ENCODE measurements around the gene CHID1.

CHID1 gene

GRCh38 chr11:910589-911030 is at the start of gene CHID1:
Gene CHID1, minus strand, starts transcription at chr11:910810. Its CDS starts 5,994 bp downstream, at chr11:904816.
- in situ Hi-C loops (cut with HindIII; ENCODE audit: low sequenced_read_pairs) = loop anchor here (10.0 kb wide), 1 partner anchor 96 kb away; the partner anchor contains the start of gene PNPLA2

GRCh38 chr11:959608-960007 is 49.0 kb upstream of the CHID1 start:
- in situ Hi-C loops (cut with HindIII; ENCODE audit: low sequenced_read_pairs) = no loop called here

GRCh38 chr11:959027-959426 is 48.4 kb upstream of the CHID1 start:
- in situ Hi-C loops (cut with HindIII; ENCODE audit: low sequenced_read_pairs) = no loop called here

GRCh38 chr11:958101-958500 is 47.5 kb upstream of the CHID1 start:
- in situ Hi-C loops (cut with HindIII; ENCODE audit: low sequenced_read_pairs) = no loop called here

- in situ Hi-C loops (cut with HindIII; ENCODE audit: low sequenced_read_pairs) = no loop called here
These were observed 46.8 kb upstream of the CHID1 start for GRCh38 chr11:957212-957920.

- in situ Hi-C loops (cut with HindIII; ENCODE audit: low sequenced_read_pairs) = no loop called here
These were observed 44.8 kb upstream of the CHID1 start for GRCh38 chr11:955154-956063.

GRCh38 chr11:954392-955153 is 44.0 kb upstream of the CHID1 start:
- in situ Hi-C loops (cut with HindIII; ENCODE audit: low sequenced_read_pairs) = no loop called here

GRCh38 chr11:953512-953911 is 42.9 kb upstream of the CHID1 start:
- in situ Hi-C loops (cut with HindIII; ENCODE audit: low sequenced_read_pairs) = no loop called here

- in situ Hi-C loops (cut with HindIII; ENCODE audit: low sequenced_read_pairs) = no loop called here
These were observed 42.1 kb upstream of the CHID1 start for GRCh38 chr11:952406-953385.

- in situ Hi-C loops (cut with HindIII; ENCODE audit: low sequenced_read_pairs) = no loop called here
These were observed 40.9 kb upstream of the CHID1 start for GRCh38 chr11:951507-951906.

- in situ Hi-C loops (cut with HindIII; ENCODE audit: low sequenced_read_pairs) = no loop called here
These were observed 37.1 kb upstream of the CHID1 start for GRCh38 chr11:947744-948143.

- in situ Hi-C loops (cut with HindIII; ENCODE audit: low sequenced_read_pairs) = no loop called here
These were observed 35.4 kb upstream of the CHID1 start for GRCh38 chr11:945986-946385.

GRCh38 chr11:944711-945470 is 34.3 kb upstream of the CHID1 start:
- in situ Hi-C loops (cut with HindIII; ENCODE audit: low sequenced_read_pairs) = no loop called here

- in situ Hi-C loops (cut with HindIII; ENCODE audit: low sequenced_read_pairs) = no loop called here
These were observed 32.2 kb upstream of the CHID1 start for GRCh38 chr11:942823-943222.

- in situ Hi-C loops (cut with HindIII; ENCODE audit: low sequenced_read_pairs) = no loop called here
These were observed 30.0 kb upstream of the CHID1 start for GRCh38 chr11:940496-941135.

GRCh38 chr11:937841-938261 is 27.2 kb upstream of the CHID1 start:
- in situ Hi-C loops (cut with HindIII; ENCODE audit: low sequenced_read_pairs) = no loop called here

GRCh38 chr11:936199-936598 is 25.6 kb upstream of the CHID1 start:
- in situ Hi-C loops (cut with HindIII; ENCODE audit: low sequenced_read_pairs) = no loop called here

- in situ Hi-C loops (cut with HindIII; ENCODE audit: low sequenced_read_pairs) = no loop called here
These were observed 23.9 kb upstream of the CHID1 start for GRCh38 chr11:934527-934926.

- in situ Hi-C loops (cut with HindIII; ENCODE audit: low sequenced_read_pairs) = no loop called here
These were observed 23.3 kb upstream of the CHID1 start for GRCh38 chr11:933936-934335.

All from endothelial cell of hepatic sinusoid (primary cell).